Stimulated activated CD8-positive, alpha-beta memory T cell treated with anti-CD3 and anti-CD28 coated beads, Interleukin-12 subunit alpha, Interleukin-12 subunit beta, amount 100 ng/mL, for 24 hours (primary cell): ENCODE measurements around the gene HYAL2.

Experiments
- DNase-seq: peaks from one replicate; pipeline ENCODE4 v3.0.0-alpha.2; 2020; ENCODE audit errors: extremely low read depth

The HYAL2 gene

DNA sequence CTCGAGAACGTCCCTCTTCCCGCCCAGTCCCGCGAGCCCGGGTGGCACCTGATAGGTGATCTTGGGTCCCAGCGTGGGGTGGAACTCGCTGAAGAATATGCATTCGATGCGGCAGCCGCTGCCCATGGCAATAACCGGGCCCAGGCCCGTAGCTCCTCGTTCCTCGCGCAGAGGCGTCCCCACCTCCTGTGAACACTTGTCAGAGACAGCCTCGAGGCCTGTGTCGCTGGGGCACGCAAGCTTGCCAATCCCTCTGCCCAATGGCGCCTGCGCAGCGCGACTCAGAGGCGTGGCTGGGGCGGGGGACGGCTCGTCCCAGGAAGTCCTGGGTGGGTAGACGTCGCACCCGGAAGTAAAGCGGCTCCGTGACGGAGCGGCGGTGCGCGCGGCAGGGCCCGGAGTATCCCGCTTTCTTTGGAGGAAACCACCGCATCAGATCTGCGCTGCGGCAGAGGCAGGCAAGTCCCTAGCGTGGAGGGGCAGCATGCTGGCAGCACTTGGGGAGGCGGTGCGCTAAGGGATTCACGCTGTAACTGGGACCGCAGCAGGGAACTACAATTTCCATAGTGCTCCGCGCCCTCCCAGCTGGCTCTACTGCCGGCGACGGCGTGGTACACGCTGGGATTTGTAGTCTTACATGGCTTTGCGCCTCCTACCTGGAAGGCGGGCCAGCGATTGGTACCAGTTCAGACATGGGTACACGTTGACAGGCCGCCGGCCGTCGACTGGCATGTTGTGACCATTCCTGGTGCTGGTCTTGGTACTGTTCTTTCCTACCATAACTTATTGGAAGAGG, 28.2 kb upstream of the HYAL2 start, which contains the start of the genes CYB561D2 and NPRL2:
CYB561D2 (plus strand) TSS at position 336 of the 796 bp plus-strand sequence. CDS start 572 bp downstream, outside the sequence.
NPRL2 (minus strand) TSS at position 249 of the 796 bp plus-strand sequence; CDS start at position 126, 123 bp downstream.
- peak; percentile 99 for DNase-seq

DNA sequence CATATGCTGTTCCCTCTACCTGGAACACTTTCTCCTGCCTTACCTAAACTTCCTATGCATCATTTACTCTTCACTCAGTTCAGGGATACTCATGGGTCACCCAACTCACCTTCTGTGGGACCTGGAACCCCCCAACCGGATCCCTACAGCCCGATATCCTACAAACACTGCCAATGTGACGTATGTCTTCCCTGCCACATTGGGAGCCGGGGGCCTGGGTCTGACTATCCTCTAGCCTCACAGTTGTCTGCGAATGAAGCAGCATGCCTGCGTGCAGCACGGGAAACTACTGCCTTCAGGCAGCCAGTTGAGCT, 27.6 kb upstream of the HYAL2 start:
- DNase-seq: no peak

DNA sequence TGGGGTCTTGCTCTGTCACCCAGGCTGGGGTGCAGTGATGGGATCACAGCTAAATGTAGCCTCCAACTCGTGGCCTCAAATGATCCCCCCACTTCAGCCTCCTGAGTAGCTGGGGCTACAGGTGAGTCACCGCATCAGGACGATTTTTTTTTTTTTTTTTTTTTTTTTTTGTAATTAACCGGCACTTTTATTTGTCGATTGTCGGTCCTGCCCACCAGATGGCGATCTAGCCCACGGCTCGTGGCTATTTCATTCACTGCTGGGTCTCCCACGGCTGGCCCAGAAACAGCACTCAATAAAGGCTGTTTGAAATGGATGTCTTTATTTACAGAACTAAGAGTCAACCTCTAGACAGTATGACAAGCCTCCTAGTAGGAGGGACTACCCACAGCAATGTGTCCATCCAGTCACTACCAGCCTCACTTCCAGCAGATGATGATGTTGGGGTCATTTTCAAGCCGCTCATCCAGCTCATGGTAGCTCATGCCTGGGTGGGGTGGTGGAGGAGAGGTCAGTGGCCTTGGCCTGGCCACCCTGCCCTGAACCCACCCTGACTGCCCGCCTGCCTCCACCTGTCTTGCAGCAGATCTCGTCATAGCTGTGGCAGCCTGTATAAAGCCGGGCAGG, 24.8 kb upstream of the HYAL2 start:
- no peak for DNase-seq

DNA sequence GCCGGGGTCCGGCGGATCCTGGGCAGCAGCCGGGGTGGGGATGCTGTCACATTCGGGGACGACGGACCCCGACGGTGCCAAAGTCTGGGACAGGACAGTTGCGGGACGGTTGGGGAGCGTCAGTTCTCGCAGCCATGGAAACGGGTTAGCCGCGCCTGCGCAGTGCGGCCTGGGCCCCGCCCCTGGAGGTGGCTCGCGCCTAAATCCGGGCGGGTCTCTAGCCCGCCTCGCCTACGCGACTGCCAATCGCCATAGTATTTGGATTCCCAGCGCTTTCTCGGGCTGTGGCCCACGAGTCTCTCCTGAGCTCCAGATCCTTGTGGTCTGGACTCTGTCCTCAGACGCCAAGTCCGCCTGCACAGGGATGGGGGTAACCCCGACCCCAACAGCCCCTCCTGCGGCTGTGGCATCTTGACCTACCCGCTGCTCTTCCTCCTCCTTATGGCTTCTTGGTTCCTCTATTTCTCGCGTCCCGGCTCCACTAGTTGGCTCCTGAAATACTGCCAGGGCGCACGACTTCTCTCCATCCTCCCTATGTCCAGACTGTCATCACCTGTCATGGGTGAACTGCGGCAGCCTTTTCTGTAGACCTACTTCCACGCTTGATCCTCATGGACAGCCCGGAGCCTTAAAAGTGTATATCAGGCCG, 23.2 kb upstream of the HYAL2 start, which contains the start of gene ZMYND10:
ZMYND10 (minus strand) TSS at position 147 of the 649 bp plus-strand sequence. CDS start 153 bp downstream, outside the sequence.
- no peak for DNase-seq

DNA sequence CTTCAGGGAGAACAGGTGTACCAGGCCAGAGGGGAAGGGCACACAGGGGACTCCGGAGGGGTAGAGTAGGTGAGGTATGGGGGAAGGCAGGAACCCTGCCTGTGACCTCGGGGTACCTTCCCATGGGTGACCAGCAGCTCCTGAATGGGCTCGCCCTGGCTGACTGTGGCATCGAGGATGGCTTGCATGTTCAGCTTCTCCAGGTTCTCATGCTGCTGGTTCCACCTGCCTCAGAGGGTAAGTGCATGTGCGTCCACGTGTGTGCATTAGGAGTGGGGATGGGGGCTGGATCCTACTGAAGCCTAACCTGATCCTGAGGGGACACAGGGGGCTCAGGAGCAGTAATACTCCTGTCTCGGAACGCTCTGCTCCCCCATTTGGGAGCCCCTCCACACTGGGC, 22.5 kb upstream of the HYAL2 start:
- DNase-seq: no peak

DNA sequence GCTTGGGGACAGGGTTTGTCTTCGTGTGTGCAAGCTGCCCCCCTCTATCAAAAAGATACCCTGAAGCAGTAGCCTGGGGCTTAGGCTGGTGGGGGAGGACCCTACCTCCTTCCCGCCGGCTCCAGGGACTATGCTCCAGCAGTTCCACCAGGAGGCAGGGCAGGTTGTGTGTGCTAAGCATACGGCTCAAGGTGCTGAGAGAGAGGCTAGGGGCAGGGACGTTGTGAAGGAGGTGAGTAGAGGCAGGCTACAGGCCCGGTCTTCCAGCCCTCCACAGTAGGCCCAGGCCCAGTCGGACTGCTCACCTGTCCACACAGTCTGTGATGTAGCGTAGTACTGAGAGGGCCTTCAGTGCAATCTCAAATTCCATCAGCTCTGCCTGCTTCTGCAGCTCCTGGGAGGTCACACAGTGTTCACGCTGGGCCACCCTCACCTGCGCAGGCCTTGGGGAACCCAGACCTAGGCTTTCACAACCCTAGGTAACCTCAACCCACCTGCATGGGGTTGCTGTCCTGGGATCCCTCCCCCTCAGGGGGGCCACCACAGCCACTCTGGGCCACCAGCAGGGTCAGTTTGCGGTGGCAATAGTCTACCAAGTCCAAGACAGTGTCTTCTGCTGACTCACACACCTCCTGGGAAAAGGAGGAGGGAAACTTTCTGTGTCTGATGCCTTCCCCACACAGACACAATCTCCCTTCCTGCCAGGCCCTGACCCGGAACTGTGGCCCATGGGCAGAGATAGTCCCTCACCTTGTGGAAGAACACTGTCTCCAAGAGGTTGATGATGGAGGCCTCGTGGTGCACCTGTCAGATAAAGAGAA, 20.5 kb upstream of the HYAL2 start:
- no peak for DNase-seq

DNA sequence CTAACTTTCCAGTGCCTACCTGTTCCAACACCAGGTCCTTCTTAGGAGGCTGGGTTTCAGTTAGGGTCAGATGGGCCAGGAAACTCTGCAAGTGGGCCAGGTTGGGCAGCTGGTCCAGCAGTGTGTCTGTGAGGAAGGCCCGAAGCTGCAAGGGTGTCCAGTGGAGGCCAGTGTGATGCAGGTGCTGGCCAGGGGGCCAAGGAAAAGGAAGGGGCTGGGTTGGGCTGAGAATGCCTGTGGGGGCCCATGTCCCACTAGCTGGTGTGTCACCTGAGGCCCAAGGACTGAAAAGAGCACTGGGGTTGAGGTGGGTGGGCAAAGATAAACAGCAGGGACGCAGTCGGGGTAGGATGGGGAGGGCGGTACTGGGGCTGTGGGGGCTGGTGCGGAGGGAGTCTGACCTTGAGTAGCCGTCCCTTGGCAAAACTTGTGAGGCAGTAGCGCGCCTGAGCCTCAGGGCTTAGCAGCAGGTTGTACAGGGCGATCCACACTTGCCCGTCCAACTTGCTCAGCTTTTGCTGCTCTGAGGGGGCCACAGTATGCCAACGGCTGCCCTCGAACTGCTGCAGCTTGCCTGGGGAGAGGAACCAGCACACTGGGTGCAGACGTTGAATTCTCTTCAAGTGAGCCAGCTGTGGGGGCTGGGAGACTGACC, 19.6 kb upstream of the HYAL2 start:
- no peak for DNase-seq

DNA sequence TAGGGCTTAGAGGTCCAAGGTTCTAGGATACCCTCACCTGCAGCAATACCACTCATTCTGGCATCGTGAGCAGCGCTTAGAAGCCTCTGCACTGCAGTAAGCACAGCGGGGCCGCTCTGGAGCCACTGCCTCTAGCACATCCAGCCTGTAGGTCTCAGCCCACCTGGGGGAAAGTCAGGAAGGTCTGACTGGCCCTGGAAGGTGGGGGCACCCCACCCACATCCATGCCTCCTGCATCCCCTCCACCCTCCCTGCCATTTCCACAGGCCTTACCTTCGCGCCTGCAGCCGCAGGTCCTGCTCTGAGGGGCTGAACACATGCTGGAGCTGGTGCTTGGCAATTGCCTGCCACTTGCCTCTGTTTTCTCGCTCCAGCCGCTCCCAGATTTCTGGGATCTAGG, 19.0 kb upstream of the HYAL2 start:
- DNase-seq: no peak

DNA sequence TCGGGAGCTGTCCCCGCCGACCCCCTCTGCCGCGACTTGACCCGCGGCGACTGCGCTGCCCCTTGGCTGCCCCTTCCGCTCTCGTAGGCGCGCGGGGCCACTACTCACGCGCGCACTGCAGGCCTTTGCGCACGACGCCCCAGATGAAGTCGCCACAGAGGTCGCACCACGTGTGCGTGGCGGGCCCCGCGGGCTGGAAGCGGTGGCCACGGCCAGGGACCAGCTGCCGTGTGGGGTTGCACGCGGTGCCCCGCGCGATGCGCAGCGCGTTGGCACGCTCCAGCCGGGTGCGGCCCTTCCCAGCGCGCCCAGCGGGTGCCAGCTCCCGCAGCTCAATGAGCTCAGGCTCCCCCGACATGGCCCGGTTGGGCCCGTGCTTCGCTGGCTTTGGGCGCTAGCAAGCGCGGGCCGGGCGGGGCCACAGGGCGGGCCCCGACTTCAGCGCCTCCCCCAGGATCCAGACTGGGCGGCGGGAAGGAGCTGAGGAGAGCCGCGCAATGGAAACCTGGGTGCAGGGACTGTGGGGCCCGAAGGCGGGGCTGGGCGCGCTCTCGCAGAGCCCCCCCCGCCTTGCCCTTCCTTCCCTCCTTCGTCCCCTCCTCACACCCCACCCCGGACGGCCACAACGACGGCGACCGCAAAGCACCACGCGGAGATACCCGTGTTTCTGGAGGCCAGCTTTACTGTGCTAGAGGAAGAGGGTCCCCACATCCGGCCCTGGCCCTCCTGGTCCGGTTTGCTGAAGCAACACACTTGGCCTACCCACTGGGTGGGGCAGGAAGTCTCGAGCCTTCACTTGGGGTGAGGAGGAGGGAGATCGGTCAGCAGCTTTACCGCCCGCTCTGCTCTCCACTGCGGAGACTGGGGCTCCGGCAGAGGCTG, 18.1 kb upstream of the HYAL2 start, which contains the start of gene RASSF1:
RASSF1 (minus strand) TSS at position 389 of the 882 bp plus-strand sequence; CDS start at position 358, 31 bp downstream.
- DNase-seq: no peak

DNA sequence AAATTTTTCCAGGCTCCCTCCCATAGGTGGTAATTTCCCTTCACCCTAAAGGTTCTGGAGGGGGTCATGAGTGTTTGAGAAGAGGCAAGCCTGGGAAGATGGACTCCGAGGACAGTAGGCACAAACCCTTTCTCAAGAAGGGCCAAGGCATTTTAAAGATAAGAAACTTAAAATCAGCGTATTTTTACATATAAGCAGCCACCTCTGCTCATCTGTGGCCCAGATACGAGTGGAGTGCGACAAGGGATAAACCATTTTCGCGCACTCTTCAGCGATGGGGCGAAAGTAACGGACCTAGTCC, 17.6 kb upstream of the HYAL2 start:
- no peak for DNase-seq

DNA sequence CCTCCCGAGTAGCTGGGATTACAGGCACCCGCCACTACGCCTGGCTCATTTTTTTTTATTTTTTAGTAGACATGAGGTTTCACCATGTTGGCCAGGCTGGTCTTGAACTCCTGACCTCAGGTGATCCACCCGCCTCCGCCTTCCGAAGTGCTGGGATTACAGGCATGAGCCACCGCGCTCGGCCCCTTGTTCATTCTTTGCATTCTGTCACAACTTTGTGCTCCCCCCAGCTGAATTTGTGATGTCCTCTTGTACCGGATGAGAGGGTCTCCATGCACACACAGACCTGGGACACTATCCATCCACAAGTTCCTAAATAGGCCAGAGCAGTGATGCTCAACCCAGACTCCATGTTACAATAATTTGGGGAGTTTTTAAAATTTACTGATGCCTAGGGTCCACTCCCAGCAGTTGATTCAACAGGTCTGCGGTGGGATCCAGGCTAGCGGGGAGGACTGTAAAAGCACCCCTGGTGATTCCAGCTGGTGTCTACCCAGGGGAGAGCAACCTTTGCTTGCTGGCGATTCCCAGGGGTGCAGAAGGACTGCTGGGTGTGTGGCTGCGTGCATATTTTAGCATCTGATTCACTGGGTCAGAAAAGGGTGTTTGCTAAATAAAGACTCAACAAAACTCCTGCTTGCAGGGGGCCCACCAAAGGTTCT, 17.1 kb upstream of the HYAL2 start:
- DNase-seq: no peak

DNA sequence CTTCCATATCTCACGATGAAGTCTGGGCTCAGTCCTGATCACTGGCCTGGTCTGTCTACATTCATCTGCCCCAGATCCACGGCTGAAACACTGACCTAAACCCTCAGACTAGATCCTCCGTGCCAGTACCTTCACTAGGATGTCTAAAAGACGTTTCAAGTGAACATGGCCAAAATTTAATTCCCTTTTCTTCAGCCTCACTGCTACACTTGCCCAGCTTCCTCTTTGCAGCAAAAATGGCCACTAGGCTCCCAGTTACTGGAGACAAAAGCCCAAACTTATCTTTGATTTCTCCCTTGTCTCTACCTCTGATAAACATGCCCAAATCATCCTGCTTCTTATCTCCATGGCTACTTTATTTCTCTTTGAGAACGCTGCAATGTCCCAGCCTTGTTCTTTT, 16.4 kb upstream of the HYAL2 start:
- DNase-seq: no peak

DNA sequence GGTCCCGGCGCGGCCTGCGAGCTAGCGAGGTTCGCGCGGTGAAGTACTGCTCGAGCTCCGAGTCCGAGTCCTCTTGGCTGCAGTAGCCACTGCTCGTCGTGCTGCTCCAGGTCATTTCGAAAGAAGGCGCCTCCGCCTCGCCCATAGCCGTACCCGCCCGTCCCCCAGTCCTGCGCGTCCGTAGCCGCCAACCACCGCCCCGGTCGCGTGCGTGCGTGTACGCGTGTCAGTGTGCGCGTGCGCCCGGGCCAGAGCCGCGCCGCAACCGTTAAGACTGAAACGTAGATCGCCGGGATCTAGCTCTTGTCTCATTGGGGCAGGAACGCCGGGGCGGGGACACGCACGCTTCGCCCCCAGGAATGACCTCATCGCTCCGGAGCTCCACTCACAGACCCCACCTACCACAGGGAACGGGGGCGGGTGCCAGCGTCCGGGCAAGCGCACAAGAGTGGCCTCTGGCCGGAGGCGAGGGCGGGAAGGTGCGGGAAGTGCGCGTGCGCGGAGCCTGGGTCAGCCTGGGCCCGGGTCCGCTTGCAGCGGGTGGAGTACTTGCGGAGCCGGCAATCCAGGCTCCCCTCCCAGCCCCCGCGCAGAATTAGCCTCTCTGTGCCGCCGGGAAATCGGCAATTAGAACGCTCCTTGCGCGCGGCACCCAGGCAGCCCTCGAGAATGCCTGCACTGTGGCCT, 14.8 kb upstream of the HYAL2 start:
- peak; percentile 95 for DNase-seq

DNA sequence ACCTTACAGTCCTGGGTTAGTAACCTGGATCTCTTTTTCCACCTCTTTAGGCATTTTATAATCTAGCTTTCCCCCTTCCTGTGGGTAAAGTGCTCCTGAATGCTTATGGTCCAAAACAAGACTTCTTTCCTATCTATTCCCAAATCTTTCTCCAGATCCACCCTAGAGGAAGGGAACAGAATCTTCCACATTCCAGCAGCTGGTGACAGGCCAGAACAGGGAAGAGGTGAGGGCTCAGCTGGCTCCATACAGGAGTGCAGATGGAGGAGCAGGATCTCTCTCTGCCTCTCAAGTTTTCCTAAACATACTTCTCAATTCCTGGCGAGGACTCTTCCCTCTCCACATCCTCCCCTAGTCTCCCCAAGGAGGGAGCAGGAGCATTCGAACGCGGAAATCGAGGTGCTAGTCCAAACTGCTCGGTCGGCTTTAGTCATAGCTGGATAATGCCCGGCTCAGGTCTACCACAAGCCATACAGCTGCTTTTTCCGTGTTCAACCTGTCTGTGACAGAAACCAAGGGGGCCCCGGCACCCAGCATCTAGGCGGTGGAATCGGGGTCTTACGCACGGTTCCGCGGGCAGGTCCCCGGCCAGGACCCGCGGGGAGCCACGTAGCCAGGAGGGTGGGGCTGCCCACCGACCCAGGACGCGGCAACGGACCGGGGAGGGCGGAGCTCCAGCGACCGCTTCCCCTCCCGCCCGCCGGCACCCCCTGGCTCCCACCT, 14.1 kb upstream of the HYAL2 start:
- DNase-seq: no peak

DNA sequence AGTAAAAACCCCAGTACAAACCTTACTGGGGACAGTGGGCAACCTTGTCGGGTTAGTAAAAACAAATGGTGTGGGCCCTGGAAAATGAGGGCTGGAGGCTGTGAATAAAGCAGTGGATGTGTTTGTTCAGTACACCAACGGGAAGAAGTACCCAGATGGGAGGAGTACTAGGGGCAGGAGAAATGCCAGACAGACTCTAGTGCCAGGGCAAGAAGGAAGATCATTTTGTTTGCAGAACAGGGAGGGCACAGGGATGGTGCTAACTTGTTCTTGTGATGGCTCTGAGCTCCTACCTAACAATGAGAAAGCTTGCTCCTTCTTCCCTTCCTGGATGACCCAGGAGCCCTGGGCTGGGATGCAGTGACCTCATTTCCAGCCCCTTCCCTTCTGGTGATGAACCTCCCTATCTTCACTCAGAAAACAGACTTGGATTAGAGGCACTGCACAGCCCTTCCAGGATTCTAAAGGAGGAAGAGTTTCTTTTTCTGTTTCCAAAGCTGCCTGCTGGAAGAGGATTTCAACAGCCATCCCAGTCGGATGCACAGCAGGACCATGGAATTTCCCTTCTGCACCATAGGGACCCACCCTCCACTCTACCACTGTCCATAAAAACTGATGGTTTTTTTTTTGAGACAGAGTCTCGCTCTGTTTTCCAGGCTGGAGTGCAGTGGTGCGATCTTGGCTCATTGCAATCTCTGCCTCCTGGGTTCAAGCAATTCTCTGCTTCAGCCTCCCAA, 12.0 kb upstream of the HYAL2 start:
- no peak for DNase-seq

DNA sequence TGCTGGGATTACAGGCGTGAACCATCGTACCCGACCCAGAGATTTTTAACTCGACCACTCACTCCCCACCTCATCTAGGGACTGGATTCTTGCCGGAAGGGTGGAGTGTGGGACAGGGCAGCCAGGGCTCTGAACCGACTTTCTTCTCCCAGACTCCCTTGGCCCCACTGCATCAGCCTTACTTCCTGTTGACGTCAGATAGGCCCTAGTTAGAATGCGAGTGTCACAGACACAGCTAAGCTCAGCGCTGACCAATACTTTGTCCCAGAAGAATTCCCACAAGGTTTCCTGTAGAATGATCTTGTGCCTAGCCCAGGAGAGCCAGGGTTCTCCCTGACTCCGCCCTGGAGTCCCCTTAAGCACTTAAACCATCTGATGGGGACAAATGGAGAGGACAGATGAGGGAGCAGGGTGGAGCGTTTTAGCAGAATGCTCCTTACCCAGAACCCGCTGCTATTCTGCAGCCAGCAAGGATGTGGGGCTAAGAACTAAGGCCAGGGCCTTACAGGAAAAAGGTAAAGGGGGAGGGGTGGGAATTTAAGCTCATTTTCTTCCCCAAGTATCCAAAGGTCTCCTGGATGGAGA, 11.3 kb upstream of the HYAL2 start:
- DNase-seq: no peak

DNA sequence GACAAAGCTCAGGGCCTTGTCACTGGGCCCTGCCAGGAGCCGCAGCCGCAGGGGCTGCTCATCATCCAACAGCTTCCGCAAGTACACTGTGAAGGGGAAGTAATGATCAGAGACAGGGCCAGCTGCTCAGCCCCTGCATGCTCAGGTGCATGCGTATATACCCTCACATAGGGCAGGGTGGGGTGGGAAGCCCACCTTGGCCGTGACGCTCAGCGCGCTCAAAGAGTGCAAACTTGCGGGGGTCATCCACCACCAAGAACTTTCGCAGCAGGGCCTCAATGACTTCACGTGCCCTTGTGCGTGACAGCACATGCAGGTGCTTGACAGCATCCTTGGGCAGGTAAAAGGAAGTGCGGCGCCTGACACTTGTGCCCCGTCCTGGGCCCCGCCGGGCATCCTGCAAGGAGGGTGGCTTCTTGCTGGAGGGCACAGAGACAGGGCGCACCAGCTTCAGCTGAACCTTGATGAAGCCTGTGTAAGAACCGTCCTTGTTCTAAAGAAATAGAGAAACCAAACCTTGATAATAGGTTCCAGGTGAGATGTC, 8.9 kb upstream of the HYAL2 start:
- no peak for DNase-seq
